Naive B cell (primary cell): ENCODE results near the gene PMAIP1. TPM values are rescaled to one million over a fixed set of nuclear protein-coding genes. Genes with fewer than 3 reads are reported as not detected.

Experiments used
- ATAC-seq, 2 donors: fragments of 150-1000 bp; cut with Tn5 transposase; 2 replicates each; pipeline ENCODE4 v1.10.0; 2021; ENCODE audit warnings: low read depth in 2 of 2, mild to moderate bottlenecking in 2 of 2, moderate library complexity in 2 of 2
- DNase-seq: peaks from one replicate; pipeline ENCODE4 v3.0.0; 2022
- H3K27ac Mint-ChIP-seq, 6 donors: one replicate each; pipeline ENCODE4 v1.8.0; 2020 to 2022; ENCODE audit warnings: mild to moderate bottlenecking in 6 of 6, mixed read lengths in 6 of 6, moderate library complexity in 5 of 6, inconsistent platforms in 2 of 6
- H3K27me3 Mint-ChIP-seq, 3 donors: one replicate each; pipeline ENCODE4 v1.8.0; 2021 to 2022; ENCODE audit warnings: mixed read lengths in 3 of 3, mild to moderate bottlenecking in 1 of 3
- H3K36me3 Mint-ChIP-seq, 2 donors: one replicate each; pipeline ENCODE4 v1.8.0; 2020 to 2022; ENCODE audit warnings: mixed read lengths in 2 of 2, inconsistent platforms in 1 of 2, mild to moderate bottlenecking in 1 of 2
- H3K4me1 Mint-ChIP-seq, 3 donors: one replicate each; pipeline ENCODE4 v1.8.0; 2020 to 2022; ENCODE audit warnings: mixed read lengths in 3 of 3, inconsistent platforms in 1 of 3, mild to moderate bottlenecking in 1 of 3, moderate library complexity in 1 of 3
- H3K4me3 Mint-ChIP-seq, 8 donors: one replicate each; pipeline ENCODE4 v1.8.0; 2020 to 2022; ENCODE audit warnings: mild to moderate bottlenecking in 8 of 8, mixed read lengths in 8 of 8, moderate library complexity in 8 of 8, inconsistent platforms in 2 of 8
- H3K9me3 Mint-ChIP-seq, 7 donors: one replicate each; pipeline ENCODE4 v1.8.0; 2020 to 2022; ENCODE audit warnings: mixed read lengths in 7 of 7, mild to moderate bottlenecking in 5 of 7, inconsistent platforms in 2 of 7, moderate library complexity in 1 of 7
- polyA plus RNA-seq, 6 donors: library from polyadenylated mRNA; unstranded; fragments of 300-500 nt; fragmentation: Illumina TruSeq; gene quantifications; one replicate each; pipeline ENCODE4 v1.2.3, GENCODE V29; 2021; ENCODE audit warnings: low read depth in 6 of 6

The PMAIP1 gene
- polyA plus RNA-seq, 6 donors from 2014 or later: 94.5 to 224 (median 158) TPM

GRCh38 chr18:59927246-59927825 is 27.5 kb downstream of the PMAIP1 start:
- DNase-seq: no peak
- H3K4me3 Mint-ChIP-seq: no peak overlapping the region

GRCh38 chr18:59928201-59928600 is 28.4 kb downstream of the PMAIP1 start:
- no peak overlapping the region for H3K4me3 Mint-ChIP-seq
- H3K9me3 Mint-ChIP-seq: no peaks in the 10 kb centered on the region
- peaks cover 4 to 14% (median 8%) of the 10 kb centered on the region in 3 donors for H3K4me1 Mint-ChIP-seq
- H3K27me3 Mint-ChIP-seq: no peaks in the 10 kb centered on the region
- peaks cover 0 to 4% of the 10 kb centered on the region in 2 donors for H3K36me3 Mint-ChIP-seq
- H3K27ac Mint-ChIP-seq: no peak overlapping the region
- DNase-seq (no peak), ATAC-seq (no peak)

More at GRCh38 chr18:59927246-59927825, 27.5 kb downstream of the PMAIP1 start:
- ATAC-seq: no peak
- Mint-ChIP-seq H3K27ac (peak overlapping the region in 1 of 6 donors; percentile 22), H3K9me3 (no peaks in the 10 kb centered on the region), H3K27me3 (no peaks in the 10 kb centered on the region), H3K4me1 (peaks cover 4 to 14% (median 8%) of the 10 kb centered on the region in 3 donors), H3K36me3 (peaks cover 0 to 4% of the 10 kb centered on the region in 2 donors)

DNA sequence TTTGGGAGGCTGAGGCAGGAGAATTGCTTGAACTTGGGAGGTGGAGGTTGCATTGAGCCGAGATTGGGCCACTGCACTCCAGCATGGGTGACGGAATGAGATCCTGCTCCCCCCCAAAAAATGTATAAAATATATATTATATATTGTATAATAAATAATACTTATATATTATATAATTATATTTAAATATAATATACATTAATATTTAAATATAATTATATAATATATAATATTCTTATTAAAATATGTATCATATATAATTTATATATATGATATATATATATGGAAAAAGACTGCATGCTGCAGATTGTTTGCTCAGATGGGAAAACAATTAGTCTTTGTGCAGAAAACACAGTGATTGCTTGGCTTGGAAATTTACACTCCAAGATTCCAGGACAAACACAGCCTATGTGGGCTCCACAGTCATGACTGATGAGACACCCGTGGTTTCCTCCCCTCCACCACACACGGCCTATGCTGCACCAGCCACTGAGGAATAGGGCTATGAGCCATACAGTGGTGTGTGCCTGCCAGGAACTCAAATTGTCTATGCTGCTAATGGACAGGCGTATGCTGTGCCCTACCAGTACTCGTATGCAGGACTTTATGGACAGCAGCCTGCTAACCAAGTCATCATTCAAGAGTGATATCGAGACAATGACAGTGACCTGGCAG is 30.0 kb downstream of the PMAIP1 start:
- Mint-ChIP-seq H3K27me3 (no peaks in the 10 kb centered on the region), H3K9me3 (no peaks in the 10 kb centered on the region), H3K4me1 (peaks cover 4 to 14% (median 8%) of the 10 kb centered on the region in 3 donors), H3K4me3 (no peak overlapping the region), H3K27ac (no peak overlapping the region), H3K36me3 (no peaks in the 10 kb centered on the region)
- no peak for ATAC-seq
- no peak for DNase-seq

DNA sequence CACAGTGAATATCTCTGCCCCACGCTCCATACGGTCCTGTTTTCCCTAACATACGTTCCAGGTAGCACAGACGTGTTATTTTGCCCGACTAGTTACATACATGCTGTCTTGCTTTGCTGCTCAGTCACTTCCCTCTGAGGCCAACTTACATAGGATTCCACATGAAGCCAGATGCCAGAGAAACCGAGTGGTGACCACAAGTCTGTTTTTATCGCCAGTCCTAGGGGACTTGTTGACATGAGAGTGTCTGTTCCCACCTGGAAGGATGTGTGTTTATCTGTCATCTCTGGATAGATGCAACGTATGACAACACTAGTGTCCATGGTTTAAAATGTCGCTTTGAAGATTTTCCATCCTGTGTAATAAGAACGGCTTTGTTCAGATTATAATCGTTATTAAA is 32.6 kb downstream of the PMAIP1 start:
- H3K4me3 Mint-ChIP-seq: peak overlapping the region in 1 of 8 donors; percentile 41
- no peaks in the 10 kb centered on the region for H3K36me3 Mint-ChIP-seq
- ATAC-seq (no peak), DNase-seq (no peak)
- peaks cover 4 to 5% (median 5%) of the 10 kb centered on the region in 3 donors for H3K4me1 Mint-ChIP-seq
- H3K27ac Mint-ChIP-seq: no peak overlapping the region
- no peaks in the 10 kb centered on the region for H3K27me3 Mint-ChIP-seq
- no peaks in the 10 kb centered on the region for H3K9me3 Mint-ChIP-seq

DNA sequence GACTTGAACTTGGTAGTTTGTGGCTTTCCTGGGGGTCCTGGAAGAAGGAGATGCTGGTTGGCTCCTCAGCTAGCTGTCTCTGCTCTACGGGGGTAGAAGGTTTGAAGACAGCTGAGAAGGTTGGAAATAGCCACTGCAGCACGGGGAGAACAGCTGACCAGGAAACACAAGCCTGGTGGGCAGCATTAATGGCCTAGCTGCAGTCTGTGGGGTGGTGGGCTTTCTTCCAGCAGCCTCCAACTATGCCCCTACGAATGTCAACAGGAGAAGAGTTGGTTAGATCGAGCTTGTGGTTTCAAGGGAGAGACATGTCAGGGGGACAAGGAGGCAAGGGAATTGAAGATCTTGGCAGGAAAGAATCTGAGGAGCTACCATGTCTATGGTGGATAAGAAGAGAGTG is 38.9 kb downstream of the PMAIP1 start:
- Mint-ChIP-seq H3K36me3 (no peaks in the 10 kb centered on the region), H3K27me3 (no peaks in the 10 kb centered on the region), H3K27ac (no peak overlapping the region), H3K9me3 (no peaks in the 10 kb centered on the region), H3K4me1 (peaks cover 0 to 4% (median 0%) of the 10 kb centered on the region in 3 donors), H3K4me3 (no peak overlapping the region)
- no peak for ATAC-seq
- DNase-seq: no peak

- DNase-seq: no peak
- H3K4me3 Mint-ChIP-seq: no peak overlapping the region
- H3K27ac Mint-ChIP-seq: no peak overlapping the region
Measured at GRCh38 chr18:59939127-59939526, 39.3 kb downstream of the PMAIP1 start.

GRCh38 chr18:59940068-59940467 is 40.3 kb downstream of the PMAIP1 start:
- DNase-seq (no peak), ATAC-seq (no peak)
- Mint-ChIP-seq H3K27ac (peak overlapping the region in 1 of 6 donors; percentile 28), H3K27me3 (no peaks in the 10 kb centered on the region), H3K9me3 (no peaks in the 10 kb centered on the region), H3K4me1 (peaks cover 0 to 4% (median 0%) of the 10 kb centered on the region in 3 donors), H3K4me3 (no peak overlapping the region), H3K36me3 (no peaks in the 10 kb centered on the region)

More at GRCh38 chr18:59939127-59939526, 39.3 kb downstream of the PMAIP1 start:
- Mint-ChIP-seq H3K36me3 (no peaks in the 10 kb centered on the region), H3K9me3 (no peaks in the 10 kb centered on the region), H3K27me3 (no peaks in the 10 kb centered on the region), H3K4me1 (peaks cover 0 to 4% (median 0%) of the 10 kb centered on the region in 3 donors)
- no peak for ATAC-seq

DNA sequence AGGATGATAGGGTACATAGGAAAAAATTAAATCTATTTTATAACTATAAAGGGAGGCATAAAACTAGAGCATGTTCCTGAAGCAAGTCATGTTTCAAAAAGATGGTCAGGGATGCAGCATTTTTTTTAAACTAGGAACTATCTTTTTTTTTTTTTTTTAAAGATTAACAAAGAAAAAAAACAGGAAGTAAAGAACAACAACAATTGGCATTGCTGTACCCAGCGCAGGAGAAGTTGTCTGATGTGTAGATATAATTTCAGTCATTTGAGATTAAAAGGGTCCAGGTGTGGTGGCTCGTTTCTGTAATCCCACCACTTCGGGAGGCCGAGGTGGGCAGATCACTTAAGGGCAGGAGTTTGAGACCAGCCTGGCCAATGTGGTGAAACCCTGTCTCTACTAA is 41.5 kb downstream of the PMAIP1 start:
- Mint-ChIP-seq H3K4me3 (no peak overlapping the region), H3K4me1 (peaks cover 0 to 4% (median 0%) of the 10 kb centered on the region in 3 donors), H3K9me3 (no peaks in the 10 kb centered on the region), H3K36me3 (no peaks in the 10 kb centered on the region), H3K27me3 (no peaks in the 10 kb centered on the region), H3K27ac (peak overlapping the region in 1 of 6 donors; percentile 88)
- ATAC-seq (peak; percentile 41 to 45), DNase-seq (no peak)

GRCh38 chr18:59942601-59943000 is 42.8 kb downstream of the PMAIP1 start:
- Mint-ChIP-seq H3K27me3 (no peaks in the 10 kb centered on the region), H3K4me1 (peaks cover 0 to 4% (median 0%) of the 10 kb centered on the region in 3 donors), H3K4me3 (no peak overlapping the region), H3K36me3 (no peaks in the 10 kb centered on the region), H3K27ac (peak overlapping the region in 1 of 6 donors; percentile 11), H3K9me3 (no peaks in the 10 kb centered on the region)
- DNase-seq: no peak
- ATAC-seq: no peak

GRCh38 chr18:59945544-59945943 is 45.7 kb downstream of the PMAIP1 start:
- Mint-ChIP-seq H3K27ac (no peak overlapping the region), H3K4me1 (peaks cover 0 to 4% (median 0%) of the 10 kb centered on the region in 3 donors), H3K4me3 (no peak overlapping the region), H3K27me3 (no peaks in the 10 kb centered on the region), H3K36me3 (no peaks in the 10 kb centered on the region), H3K9me3 (no peaks in the 10 kb centered on the region)
- DNase-seq (no peak), ATAC-seq (no peak)

- ATAC-seq (no peak), DNase-seq (no peak)
- no peaks in the 10 kb centered on the region for H3K9me3 Mint-ChIP-seq
- H3K4me1 Mint-ChIP-seq: no peaks in the 10 kb centered on the region
- H3K4me3 Mint-ChIP-seq: no peak overlapping the region
- H3K27ac Mint-ChIP-seq: peak overlapping the region in 1 of 6 donors; percentile 5
- no peaks in the 10 kb centered on the region for H3K36me3 Mint-ChIP-seq
- H3K27me3 Mint-ChIP-seq: no peaks in the 10 kb centered on the region
Measured at GRCh38 chr18:59950215-59950944, 50.6 kb downstream of the PMAIP1 start.

DNA sequence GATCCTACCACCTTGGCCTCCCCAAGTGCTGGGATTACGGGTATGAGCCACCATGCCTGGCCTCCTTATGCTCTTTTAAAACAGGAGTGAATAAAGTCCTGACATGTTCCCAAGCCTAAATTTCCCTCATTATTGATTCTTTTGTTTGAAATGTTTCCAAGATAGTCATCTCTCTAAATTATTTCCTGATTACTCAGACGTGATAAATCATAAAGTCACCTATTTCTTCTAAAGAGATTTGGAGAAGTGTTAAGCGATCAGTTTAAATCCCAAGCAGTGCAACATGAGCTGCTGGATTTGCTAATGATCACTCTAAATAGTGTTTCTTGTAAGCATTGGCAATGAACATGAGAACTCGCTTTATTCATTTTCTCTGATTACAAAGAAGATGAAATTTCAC is 51.8 kb downstream of the PMAIP1 start:
- DNase-seq: no peak
- Mint-ChIP-seq H3K36me3 (no peaks in the 10 kb centered on the region), H3K27me3 (no peaks in the 10 kb centered on the region), H3K9me3 (no peaks in the 10 kb centered on the region), H3K4me3 (no peak overlapping the region), H3K4me1 (no peaks in the 10 kb centered on the region), H3K27ac (no peak overlapping the region)
- no peak for ATAC-seq

- ATAC-seq: no peak
- no peak for DNase-seq
- H3K27me3 Mint-ChIP-seq: no peaks in the 10 kb centered on the region
- H3K27ac Mint-ChIP-seq: no peak overlapping the region
- no peaks in the 10 kb centered on the region for H3K9me3 Mint-ChIP-seq
- no peaks in the 10 kb centered on the region for H3K4me1 Mint-ChIP-seq
- H3K36me3 Mint-ChIP-seq: no peaks in the 10 kb centered on the region
- H3K4me3 Mint-ChIP-seq: no peak overlapping the region
Measured at GRCh38 chr18:59952283-59953007, 52.6 kb downstream of the PMAIP1 start.
